ENCODE measurements around the gene SYN1. TPM values are rescaled to one million over a fixed set of nuclear protein-coding genes. Genes with fewer than 3 reads are reported as not detected.

Gene SYN1
- total and polyA plus RNA-seq, 12 donors: 7.0 to 16.3 (median 12.9) TPM

DNA sequence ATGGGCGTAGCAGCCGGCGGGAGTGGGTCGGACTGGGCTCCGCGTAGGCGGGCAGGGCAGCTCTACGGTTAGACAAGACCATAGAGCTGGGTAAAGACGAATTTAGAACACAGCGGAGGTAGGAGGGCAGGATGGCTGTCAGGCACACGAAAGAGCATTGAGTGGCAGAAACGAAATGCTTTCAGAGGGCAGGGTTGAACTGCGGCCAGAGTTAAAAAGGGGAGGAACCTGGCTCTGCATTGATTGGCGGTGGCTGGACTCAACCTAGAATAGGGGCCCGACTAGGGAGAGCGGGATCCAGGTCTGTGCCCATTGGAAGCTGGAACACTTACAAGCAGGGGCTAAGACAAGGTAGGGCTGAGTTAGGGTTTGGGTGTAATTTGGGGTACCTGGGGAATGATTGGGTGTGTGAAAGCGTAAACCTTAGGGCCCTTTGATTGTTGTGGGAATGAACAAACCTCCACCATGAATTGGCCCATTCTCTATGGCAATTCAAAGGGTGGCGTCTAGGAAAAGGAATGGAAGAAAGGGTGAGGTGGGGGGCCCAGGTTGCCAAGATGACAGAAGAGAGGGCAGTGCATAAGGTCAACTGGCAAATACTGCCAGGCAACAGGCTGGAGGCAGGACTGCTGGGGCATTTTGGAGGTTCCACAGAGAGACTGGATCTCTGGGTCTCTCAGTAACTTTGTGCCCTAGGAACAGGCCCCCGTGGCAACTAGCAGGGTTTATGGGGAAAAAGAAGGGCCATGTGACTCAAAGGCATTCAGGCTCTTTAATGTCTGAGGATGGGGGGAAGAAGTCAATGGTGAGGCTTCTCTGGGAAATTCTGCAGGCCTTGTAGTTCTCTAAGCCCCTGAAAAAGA, 31.6 kb upstream of the SYN1 start:
- H3K9me3 ChIP-seq: no peaks in the 10 kb centered on the region
- H3K27me3 ChIP-seq: no peaks in the 10 kb centered on the region
- peak overlapping the region in 9 of 10 donors; percentile 54 to 89 (median 74) for H3K27ac ChIP-seq
- TF ChIP-seq, protein P1, sequence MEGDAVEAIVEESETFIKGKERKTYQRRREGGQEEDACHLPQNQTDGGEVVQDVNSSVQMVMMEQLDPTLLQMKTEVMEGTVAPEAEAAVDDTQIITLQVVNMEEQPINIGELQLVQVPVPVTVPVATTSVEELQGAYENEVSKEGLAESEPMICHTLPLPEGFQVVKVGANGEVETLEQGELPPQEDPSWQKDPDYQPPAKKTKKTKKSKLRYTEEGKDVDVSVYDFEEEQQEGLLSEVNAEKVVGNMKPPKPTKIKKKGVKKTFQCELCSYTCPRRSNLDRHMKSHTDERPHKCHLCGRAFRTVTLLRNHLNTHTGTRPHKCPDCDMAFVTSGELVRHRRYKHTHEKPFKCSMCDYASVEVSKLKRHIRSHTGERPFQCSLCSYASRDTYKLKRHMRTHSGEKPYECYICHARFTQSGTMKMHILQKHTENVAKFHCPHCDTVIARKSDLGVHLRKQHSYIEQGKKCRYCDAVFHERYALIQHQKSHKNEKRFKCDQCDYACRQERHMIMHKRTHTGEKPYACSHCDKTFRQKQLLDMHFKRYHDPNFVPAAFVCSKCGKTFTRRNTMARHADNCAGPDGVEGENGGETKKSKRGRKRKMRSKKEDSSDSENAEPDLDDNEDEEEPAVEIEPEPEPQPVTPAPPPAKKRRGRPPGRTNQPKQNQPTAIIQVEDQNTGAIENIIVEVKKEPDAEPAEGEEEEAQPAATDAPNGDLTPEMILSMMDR (IDR thresholded peaks at IDR 0.05): no peak
- H3K4me1 ChIP-seq: peaks cover 0 to 29% (median 8%) of the 10 kb centered on the region in 9 donors
- peak in 3 of 8 donors; percentile 35 to 66 (median 36) for ATAC-seq
- peaks cover 0 to 39% (median 0%) of the 10 kb centered on the region in 9 donors for H3K36me3 ChIP-seq
- WGBS, 2 donors: 9 to 13% methylated on average over 19 of the region's 19 CpGs
- peak overlapping the region in 9 of 10 donors; percentile 31 to 78 (median 68) for H3K4me3 ChIP-seq
- intact Hi-C loops (cut with DNase I): loop anchor here in 6 of 10 donors (5.0 to 10.0 kb wide), 7 partner anchors 89 to 1264 kb away; partner anchors contain the start of genes ZNF81 (in 2 of the 6), ARAF (in 1 of the 6), CDK16 (in 1 of the 6) and PIM2 (in 1 of the 6)
- no peak for DNase-seq

DNA sequence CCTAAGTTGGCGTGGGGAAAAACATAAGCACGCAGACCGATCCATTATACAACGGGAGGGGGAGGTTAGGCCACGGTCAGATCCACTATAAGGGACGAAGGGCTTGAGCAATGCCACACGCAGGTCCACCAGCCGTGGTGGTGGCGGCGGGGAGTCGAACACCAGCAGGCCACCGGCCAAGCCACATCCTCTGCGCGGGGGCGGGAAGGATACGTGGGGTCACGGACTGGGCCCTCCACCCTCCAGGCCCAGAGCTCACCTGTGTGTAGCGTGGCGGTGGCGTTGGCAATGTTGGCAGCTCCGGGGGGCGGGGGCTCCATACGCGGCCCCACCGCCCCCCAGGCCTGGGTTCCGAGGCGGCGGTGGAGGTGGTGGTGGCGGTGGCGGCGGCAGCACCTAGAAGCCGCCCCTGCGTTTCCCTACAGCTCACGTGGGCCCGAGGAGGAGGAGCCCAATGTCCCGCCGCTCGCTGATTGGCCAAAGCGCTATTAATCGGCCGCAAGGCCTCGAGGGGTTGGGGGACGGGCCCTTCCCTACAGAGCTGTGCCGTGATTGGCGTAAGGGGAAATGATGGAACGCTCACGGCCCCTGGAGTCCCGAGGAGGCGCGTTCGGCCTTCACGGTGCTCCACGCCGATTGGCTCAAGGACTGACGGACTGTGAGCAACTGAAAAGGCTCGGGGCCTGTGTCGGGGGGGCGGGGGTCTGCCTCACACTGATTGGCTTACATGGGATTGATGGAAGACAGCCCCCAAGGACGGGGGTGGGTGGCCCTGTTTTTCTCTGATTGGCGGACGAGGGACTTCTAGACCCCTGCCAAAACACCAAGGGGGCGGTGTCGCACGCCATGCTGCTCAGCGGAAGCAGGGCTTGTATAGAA, 30.7 kb upstream of the SYN1 start, which contains the start of gene ELK1:
Gene ELK1, minus strand, starts transcription at position 400 of the 879 bp plus-strand sequence. CDS start 9,122 bp downstream, outside the sequence.
- TF ChIP-seq, protein P1 (IDR thresholded peaks at IDR 0.05): peak in 1 of 9 donors; percentile 3
- H3K36me3 ChIP-seq: peaks cover 0 to 31% (median 0%) of the 10 kb centered on the region in 9 donors
- peaks cover 0 to 29% (median 8%) of the 10 kb centered on the region in 9 donors for H3K4me1 ChIP-seq
- no peaks in the 10 kb centered on the region for H3K9me3 ChIP-seq
- DNase-seq: peak; percentile 91 to 96
- intact Hi-C loops (cut with DNase I): loop anchor here in 6 of 10 donors (5.0 to 10.0 kb wide), 7 partner anchors 88 to 1264 kb away; partner anchors contain the start of genes ZNF81 (in 2 of the 6), ARAF (in 1 of the 6), CDK16 (in 1 of the 6) and PIM2 (in 1 of the 6)
- H3K4me3 ChIP-seq: peak within 1 kb of the TSS; percentile 46 to 78 (median 68)
- H3K27me3 ChIP-seq: no peaks in the 10 kb centered on the region
- H3K27ac ChIP-seq: peak within 1 kb of the TSS; percentile 40 to 89 (median 82)
- 1% methylated on average over 35 to 64 of the region's 65 CpGs for WGBS, 2 donors
- ATAC-seq: peak; percentile 95 to 98 (median 97)

DNA sequence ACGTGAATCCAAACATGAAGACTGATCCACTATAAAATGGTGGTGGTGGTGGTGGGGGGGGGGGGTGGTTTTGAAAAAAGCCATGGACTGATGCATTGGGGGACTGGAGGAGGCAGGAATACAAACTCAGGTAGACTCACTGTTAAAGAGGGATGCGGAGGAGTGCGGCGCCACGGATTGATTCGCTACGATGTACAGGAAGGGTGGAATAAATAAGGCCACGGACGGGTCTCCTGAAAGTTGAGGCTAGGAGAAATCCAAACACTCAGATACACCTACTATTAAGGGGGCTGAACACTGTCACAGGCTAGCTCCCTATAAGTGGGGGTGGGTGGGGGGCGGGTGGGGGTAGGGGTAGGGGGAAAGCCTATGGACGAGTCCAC, 30.1 kb upstream of the SYN1 start:
- TF ChIP-seq, protein P1 (IDR thresholded peaks at IDR 0.05): no peak
- no peaks in the 10 kb centered on the region for H3K27me3 ChIP-seq
- DNase-seq: no peak
- 0 to 3% methylated on average over 9 to 11 of the region's 11 CpGs for WGBS, 2 donors
- no peak for ATAC-seq
- H3K27ac ChIP-seq: peak overlapping the region in 8 of 10 donors; percentile 72 to 89 (median 86)
- peak overlapping the region; percentile 46 to 78 (median 68) for H3K4me3 ChIP-seq
- intact Hi-C loops (cut with DNase I): loop anchor here in 9 of 10 donors (5.0 to 10.0 kb wide), 9 partner anchors 75 to 1265 kb away; partner anchors contain the start of genes ARAF (in 6 of the 9), ZNF81 (in 2 of the 9), CDK16 (in 1 of the 9) and PIM2 (in 1 of the 9)
- peaks cover 0 to 25% (median 0%) of the 10 kb centered on the region in 9 donors for H3K36me3 ChIP-seq
- peaks cover 0 to 29% (median 8%) of the 10 kb centered on the region in 9 donors for H3K4me1 ChIP-seq
- no peaks in the 10 kb centered on the region for H3K9me3 ChIP-seq
